HG02571 (cell line): ENCODE data around the gene MTMR6.

ENCODE experiments used
- ATAC-seq: cut with Tn5 transposase; IDR thresholded peaks from one replicate; pipeline ENCODE4 v1.9.1; 2021; ENCODE audit warnings: mild to moderate bottlenecking, moderate library complexity; ENCODE audit not compliant: unreplicated experiment

Gene MTMR6

DNA sequence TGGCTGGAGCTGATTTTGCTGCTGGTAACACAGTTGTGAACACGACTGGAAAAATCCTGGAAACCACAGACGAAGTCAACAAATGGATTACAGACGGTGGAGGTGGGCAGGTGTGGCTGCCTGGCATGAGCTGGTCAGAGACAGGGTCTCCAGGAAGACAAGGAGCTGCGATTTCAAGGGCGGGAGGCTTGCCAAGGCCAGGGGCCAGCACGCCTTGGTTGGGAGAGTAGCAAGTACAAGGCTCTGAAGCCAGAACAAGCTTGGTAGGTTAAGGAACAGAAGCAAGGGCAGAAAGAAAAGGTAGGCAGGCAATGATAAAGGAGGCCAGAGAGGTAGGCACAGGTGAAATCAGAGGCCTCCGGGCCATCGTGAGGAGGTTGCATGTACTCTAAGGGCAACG lies 64.5 kb downstream of the MTMR6 start:
- ATAC-seq = no peak

- no peak for ATAC-seq
These were observed 69.3 kb downstream of the MTMR6 start for GRCh38 chr13:25218019-25218418.

- no peak for ATAC-seq
These were observed 70.0 kb downstream of the MTMR6 start for GRCh38 chr13:25217023-25217885.

DNA sequence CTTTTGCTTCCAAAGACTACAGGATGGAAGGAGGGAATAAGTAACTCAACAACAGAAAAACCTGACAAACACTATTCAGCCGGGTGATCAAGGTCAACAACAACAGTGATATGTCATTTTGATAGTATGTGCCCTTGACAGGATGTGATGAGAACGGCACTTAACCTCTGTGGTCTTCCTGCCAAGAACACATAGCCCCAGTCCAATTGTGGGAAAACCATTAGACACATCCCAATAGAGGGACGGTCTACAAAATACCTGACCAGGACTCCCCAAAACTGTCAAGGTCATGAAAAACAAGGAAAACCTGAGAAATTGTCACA lies 72.1 kb downstream of the MTMR6 start:
- no peak for ATAC-seq

DNA sequence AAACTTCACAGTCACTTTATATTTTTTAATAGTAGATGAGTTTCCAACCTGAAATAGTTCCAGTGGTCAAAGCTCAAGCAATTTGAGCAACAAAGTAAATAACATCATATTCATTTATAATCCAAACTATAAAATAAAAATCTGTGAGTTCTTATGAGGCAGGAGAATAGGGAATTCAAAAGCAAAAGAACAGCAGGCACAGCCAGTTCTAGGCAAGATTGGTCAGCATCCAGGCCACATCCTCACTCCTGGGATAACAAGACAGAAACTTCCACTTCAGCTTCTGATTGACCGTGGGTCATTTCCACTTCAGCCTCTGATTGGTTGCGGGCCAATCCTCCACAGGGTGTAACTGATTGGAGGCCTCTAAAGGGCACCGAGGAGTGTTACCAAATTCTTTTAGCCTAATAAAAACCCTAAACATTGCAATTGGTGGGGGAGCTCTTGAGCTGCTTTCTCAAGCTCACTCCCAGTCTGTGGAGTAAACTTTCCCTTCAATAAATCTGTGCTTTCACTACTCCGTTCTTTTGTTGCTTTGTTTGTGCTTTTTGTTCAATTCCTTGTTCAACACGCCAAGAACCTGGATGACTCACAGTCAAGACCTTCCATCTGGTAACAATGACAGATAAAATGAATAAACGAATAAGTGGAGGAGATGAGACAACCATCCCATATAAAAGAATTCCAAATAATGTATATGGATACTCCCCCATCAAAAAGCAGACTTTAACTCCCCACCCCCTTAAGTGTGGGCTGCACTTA lies 72.6 kb downstream of the MTMR6 start:
- no peak for ATAC-seq

- no peak for ATAC-seq
These were observed 73.6 kb downstream of the MTMR6 start for GRCh38 chr13:25213715-25214114.

- no peak for ATAC-seq
These were observed 76.3 kb downstream of the MTMR6 start for GRCh38 chr13:25210842-25211569.

GRCh38 chr13:25207291-25207810 lies 79.9 kb downstream of the MTMR6 start:
- ATAC-seq = no peak

DNA sequence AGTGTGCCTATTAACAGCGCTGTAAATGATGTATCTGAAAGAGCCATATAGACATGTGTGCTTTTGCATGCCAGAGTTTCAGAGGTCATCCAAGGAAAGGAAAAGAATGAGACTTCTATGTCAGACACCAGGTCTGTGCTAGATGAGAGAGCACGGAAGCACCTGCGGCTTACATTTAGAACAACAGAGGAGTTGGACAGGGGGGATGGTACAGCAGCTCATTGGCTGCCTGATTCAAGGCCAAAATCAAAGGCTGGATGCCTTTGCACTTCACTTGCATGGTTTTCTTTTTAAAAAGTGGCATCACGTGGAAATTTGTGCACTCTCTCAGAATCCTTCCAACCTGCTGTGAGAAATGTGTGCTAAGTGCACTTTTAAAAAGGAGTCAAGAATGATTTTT lies 82.4 kb downstream of the MTMR6 start:
- no peak for ATAC-seq

DNA sequence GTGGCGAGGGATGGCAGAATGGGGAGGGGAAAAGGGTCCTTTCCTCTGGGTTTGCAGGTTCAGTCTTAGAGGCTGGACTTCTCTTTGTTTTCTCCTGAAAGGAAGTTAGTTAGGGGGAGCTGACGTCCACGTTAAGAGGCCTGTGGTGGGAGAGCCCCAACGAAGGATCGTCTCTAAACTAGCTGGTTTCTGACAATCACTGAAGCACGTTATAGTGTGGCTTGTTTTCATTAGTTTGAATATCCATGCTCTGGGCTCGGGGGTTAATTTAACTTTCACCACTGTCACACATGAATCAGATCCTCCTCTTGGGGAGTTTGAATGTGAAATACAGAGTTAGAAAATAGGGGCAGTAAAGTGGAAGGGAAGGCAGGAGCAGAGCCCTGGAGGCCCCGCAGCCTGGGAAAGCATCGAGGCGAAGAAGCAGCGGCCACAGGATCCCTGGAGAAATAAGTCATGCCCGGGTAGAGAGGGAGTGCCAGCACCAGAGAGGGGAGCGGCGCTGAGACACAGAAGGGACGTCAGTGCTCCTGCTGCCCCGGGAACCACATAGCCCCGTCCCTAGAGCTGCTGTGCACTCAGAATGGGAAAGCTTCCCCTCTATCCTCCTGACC lies 84.1 kb downstream of the MTMR6 start:
- ATAC-seq = no peak

DNA sequence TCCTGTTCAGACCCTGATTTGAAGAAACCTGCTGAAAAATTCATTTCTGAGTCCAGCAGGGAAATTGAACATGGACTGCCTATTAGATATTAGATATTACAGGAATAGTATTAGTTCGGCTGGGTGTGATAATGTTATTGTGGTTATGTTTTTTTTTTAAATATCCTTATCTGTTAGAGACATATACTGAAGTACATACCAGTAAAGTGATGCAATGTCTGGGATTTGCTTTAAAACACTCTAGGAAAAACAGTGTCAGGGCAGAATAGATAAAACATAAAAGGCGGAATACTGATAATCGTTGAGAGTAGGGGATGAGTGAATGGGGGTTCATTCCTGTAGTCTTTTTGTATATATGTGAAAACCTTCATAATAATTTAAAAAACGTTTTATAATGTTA lies 86.5 kb downstream of the MTMR6 start:
- ATAC-seq = no peak

DNA sequence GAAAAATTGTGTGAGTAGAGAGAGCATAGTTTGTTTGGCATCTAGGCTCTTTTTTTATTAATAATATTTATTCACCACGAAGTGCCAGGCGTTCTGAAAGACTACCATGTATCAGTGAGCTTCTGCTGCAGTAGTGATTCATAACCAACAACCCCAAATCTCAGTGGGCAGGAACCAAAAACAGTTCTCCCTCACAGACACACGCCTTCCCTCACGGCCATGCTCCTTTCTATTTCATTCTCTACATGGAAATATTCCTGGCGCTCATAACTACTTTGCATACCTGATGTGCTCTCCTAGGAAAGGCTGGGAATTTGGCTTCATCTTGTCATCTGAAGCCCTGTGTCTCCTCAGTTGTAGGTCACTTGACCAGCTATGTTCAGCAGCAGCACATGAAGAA lies 88.6 kb downstream of the MTMR6 start:
- no peak for ATAC-seq

DNA sequence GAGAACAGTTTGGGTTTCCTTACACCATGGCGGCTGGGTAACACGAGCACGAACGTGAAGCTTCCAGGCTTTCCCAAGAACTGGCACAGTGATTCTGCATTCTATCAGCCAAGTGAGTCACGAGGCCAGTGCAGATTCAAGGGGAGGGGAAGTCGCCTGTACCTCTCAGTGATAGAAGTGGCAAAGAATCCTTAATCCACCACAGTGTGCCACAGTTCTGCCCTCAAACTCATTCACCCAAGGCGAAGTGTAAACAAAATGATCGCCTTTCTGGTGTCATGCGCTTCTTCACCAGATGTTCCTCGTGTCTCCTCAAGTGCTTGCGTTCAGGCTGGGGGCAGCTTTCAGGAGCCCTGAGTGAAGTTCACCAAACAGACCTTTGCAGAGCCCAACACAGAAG lies 90.3 kb downstream of the MTMR6 start:
- no peak for ATAC-seq
